GM19023 (cell line): ENCODE measurements around the gene CHKB.
A peak's percentile ranks its signal among the peaks of the same experiment; 100 is the strongest.

ENCODE experiments used
- ATAC-seq: cut with Tn5 transposase; IDR thresholded peaks from one replicate; pipeline ENCODE4 v1.9.1; 2021; ENCODE audit warnings: mild to moderate bottlenecking, moderate library complexity; ENCODE audit not compliant: unreplicated experiment

The CHKB gene

DNA sequence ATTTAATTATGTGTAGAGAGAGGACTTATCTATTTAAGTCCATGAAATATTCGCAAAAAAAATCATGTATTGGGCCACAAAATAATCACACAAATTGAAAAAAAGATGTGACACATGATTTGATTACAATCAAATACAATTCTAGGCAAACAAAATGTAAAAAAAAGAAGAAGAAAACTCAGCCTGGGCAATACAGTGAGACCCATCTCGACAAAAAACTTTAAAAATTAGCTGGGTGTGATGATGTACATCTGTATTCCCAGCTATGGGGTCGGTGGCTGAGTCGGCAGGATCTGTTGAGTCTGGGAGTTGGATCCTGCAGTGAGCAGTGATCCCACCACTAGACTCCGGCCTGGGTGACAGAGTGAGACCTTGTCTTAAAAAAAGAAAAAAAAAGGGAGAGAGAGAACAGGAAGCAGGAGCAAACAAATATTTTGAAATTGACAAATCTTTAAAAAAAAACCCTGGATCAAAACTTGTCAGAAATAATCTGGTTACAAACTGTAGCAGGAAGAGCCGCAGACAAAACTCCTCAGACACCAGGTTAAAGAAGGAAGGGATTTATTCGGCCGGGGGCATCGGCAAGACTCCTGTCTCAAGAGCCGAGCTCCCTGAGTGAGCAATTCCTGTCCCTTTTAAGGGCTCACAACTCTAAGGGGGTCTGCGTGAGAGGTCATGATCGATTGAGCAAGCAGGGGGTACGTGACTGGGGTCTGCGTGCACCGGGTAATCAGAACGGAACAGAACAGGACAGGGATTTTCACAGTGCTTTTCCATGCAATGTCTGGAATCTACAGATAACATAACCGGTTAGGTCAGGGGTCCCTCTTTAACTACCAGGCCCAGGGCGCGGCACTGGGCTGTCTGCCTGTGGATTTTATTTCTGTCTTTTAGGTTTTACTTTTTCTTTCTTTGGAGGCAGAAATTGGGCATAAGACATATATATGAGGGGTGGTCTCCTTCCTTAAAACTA lies 49.5 kb downstream of the CHKB start:
- ATAC-seq, result no peak

DNA sequence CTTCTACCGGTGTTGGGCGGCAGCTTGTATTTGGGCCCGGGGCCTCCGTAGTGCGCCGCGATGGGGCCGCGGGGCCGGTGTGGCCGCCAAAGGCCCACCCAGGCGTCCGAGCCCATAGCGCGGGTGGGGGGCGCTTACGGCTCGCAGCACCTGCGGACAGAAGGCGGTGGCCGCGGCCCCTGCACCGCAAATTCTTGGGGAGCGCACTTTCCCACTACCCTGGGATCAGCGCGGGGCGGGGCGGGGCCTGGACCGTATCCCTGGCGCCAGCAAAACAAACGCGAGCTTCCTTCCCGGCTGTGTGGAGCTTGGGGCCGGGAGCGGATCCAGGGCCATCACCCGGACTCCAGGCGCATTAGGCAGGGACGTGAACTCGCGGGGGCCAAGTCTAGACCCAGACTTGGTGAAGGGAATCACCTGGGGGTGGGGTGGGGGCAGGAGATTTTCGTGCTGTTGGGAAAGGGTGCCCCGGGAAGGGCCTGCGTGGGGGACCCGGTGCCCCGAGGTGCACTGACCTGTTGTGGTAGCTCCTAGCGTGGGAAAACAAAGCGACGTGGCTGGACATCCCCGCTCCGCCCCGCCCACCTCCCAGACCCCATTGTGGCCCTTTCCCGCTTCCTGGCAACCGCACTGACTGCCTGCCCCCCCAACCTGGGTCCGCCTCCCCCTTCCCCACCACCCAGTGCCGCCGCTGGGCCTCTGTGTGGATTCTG lies 50.5 kb downstream of the CHKB start:
- ATAC-seq, result no peak

DNA sequence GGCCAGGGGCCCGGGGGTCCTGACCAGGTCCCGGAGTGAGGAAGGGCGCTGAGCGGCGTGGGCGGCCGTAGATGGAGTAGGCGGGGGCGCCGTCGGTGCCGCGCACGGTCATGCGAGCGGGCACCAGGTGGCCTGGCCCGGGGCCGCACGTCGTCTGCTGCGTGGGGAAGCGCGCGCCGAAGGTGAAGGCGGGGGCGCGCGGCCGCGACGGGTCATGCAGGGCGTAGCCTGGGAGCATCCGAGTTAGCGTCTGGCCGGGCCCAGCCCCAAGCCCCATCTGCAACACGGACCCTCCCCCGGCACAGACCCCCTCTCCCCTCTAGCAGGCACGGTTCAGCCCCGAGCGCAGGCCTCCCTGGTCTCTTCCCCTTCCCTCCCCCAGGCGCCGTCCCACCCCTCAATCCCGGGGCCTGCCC lies 51.1 kb downstream of the CHKB start:
- ATAC-seq, result peak; percentile 31

DNA sequence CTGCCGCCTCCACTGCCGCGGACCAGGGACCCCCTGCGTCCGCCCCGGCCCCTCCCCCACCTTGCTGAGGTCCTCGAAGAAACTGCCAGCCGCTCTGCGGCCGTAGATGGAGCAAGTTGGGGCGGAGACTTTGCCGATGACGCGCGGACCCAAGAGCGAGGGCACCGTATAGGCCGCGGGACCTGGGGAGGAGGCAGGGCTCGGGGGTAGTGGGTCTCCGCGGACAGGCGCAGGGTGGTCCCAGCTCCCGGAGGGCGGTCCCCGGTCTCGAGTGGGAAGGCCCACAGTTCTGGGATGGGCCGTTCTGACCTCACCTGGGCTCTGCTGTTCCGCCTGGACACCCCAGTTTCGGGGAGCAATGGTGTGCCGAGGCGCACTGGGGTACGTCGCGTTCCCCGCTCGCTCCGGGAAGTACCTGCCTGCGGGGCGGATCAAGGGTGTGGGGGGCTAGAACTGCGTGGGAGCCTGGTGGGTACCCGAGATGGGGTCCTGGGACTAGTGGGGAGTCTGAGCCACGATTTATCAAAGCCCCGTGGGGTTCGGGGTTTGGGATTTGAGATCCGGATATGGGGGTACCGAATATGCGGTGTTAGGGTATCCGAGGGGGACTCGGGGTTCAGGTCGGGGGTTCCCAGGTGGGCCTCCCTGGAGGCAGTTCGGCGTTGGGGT lies 51.6 kb downstream of the CHKB start:
- no peak for ATAC-seq

DNA sequence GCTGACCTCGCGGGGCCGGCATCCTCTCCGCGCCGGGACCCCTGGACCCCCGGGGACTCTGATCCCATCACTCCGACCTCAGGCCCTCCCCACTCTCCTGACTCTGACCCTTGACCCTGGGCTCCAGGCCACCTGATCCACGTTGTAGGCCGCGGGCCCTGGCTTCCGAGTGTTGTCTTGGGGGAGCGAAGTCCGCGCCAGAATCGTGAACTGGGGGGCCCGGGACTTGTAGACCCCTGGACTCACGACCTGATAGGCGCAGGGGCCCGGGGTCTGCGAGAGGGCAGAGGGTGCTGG lies 52.1 kb downstream of the CHKB start:
- ATAC-seq, result no peak

DNA sequence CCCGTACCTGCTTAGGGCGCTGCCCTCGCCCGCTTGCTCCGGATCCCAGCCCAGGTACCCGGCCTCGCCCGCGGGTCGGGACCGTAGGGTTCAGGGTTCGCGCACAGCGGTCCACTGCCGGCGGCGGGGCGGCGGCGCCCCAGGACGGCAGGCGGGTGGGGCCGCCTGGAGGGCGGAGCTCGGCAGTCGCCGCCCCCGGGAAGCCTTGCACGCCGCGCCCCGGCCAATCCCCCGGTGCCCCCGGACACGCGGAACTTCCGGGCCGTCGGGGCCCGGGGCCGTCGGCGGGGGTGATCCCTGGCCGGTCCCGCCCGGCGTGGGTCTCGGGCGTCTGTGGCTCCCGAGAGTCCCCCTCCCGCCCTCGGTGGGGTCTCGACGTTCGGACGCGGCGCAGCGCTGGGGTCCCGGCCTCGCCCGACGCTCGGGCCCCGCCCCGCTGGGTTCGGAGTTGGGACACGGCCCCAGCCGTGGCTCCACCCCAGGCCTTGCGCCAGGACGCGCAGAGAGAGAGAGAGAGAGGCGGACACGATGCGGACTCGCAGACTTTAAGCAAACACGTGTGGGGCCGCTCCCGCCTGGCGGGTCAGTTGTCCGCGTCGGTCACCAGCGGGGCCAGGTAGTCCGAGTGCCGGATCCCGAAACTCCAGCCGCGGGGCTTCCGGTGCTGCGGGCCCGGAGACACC lies 52.6 kb downstream of the CHKB start, which contains the start of gene TYMP:
TYMP (minus strand) TSS at position 116 of the 683 bp plus-strand sequence. CDS start 303 bp downstream, outside the sequence.
- peak; percentile 25 for ATAC-seq

DNA sequence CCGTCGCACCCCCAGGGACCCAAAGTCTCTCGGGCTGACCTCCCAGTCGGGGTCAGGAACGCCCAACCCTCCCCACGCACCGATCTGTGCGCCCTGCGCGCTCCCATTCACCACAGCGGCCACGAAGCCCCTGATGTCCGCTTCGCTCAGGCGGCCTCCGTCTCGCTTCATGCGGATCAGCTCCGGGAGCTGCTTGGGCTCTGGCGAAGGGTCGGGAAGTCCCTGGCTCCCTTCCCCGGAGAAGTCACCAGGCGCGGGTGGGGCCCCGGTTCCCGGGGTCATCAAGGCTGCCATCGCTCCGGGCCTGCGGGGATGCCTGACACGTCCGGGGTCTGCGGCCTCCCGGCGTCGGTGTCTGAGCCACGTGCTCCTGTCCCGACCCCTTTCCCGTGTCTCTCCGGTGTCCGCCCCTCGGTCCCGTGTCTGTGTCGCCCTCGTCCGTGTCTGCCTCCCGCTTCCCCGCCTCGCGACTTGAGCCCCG lies 53.2 kb downstream of the CHKB start:
- no peak for ATAC-seq
